NB4 (cell line): ENCODE data around the gene PRKAR1B.

Experiments
- CTCF ChIP-seq: IDR thresholded peaks from one replicate; pipeline ENCODE4 v1.5.1; 2012; ENCODE audit warnings: low read depth, low read length
- MYC ChIP-seq: IDR thresholded peaks from 2 replicates; pipeline ENCODE4 v1.6.1; 2011; ENCODE audit warnings: low read depth, low read length
- POLR2A ChIP-seq: IDR thresholded peaks from 2 replicates; pipeline ENCODE4 v1.6.1; 2011; ENCODE audit warnings: mild to moderate bottlenecking; ENCODE audit not compliant: insufficient read length; ENCODE audit errors: extremely low read depth

- TF ChIP-seq POLR2A (no peak), CTCF (no peak), MYC (no peak)
Observed at GRCh38 chr7:524800-525199, 202.3 kb downstream of the PRKAR1B start.
